ENCODE results near the gene SIT1.

SIT1 gene

DNA sequence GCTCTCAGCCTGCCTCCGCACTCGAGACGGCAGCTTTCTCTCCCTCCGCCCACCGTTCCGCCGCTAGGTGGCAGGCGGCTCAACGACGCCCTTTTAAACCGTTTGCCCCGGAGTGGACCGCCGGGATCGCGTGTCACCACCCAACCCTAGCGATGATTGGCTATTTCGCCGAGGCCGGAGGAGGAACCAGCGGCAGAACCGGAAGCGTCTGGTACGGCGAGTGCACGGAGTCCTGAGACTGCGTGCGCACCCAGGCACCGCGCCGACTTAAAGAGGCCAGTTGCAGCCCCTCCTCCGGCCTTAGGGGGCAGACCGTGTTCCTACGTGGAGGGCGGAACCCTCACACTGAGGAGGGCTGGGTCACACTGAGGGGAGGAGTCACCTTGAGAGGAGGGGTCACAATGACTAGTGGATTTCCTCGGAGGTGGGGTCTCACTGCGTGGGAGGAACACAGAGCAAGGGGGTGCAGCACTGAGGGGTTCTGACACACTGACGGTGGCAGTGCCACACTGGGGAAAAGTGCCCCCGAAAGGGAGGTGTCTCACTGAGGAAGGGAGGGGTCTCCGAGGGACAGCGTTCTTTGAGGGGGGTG, 46.6 kb downstream of the SIT1 start:
- peak; percentile 97 for DNase-seq

DNA sequence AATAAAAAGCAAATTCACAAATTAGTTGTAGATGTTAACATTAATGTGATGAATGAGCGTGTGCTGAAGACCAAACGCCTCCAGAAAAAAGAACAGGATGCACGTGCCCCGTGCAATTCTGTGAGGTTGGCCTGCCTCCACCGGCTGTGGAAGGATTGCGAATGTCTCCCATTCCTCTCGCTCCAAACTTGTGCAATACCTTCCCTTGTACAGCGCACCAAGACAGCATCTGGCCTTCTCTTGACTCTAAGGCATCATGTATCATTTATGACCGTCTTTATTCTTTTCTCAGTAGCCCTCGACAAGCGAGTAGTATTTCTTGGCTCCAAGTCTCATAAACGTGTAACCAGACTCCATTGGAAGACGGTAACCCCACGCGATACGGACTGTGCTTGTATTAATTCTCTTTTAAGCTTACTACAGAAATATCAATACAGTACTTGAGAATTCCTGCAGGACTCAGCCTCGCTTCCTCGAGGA, 47.2 kb downstream of the SIT1 start:
- no peak for DNase-seq

GRCh38 chr9:35599763-35600604, 50.7 kb downstream of the SIT1 start:
- DNase-seq: no peak

Data from NCI-H1436 treated with DMSO at 0.1 percent for 48 hours (cell line).